K562 (cell line): ENCODE results near the gene SLC5A11. TPM values are rescaled to one million over a fixed set of nuclear protein-coding genes. Genes with fewer than 3 reads are reported as not detected.

Source experiments
- ATF1 ChIP-seq, 2 experiments: fragments of 450-650 bp in 1 of 2; IDR thresholded peaks; 2 replicates each; pipeline ENCODE4 v1.6.1; 2016; ENCODE audit warnings: missing compliant biosample characterization in 1 of 2, missing genetic modification characterization in 1 of 2
- BDP1 ChIP-seq: IDR thresholded peaks from 3 replicates; pipeline ENCODE4 v1.6.1; 2011; ENCODE audit not compliant: insufficient read length, insufficient read depth
- CHD1 ChIP-seq: fragments of 200-600 bp; sonication (generic); IDR thresholded peaks from one replicate; pipeline ENCODE4 v1.6.1; 2012; ENCODE audit warnings: mild to moderate bottlenecking, moderate library complexity, low read length, inconsistent platforms
- EP300 ChIP-seq: IDR thresholded peaks from 2 replicates; pipeline ENCODE4 v1.6.1; 2012; ENCODE audit warnings: low read length, improper control_type of control experiment
- ESRRB ChIP-seq: fragments of 250-450 bp; sonication (Bioruptor Pico); IDR thresholded peaks from 2 replicates; pipeline ENCODE4 v1.5.0; 2020; ENCODE audit warnings: mild to moderate bottlenecking, moderate library complexity, borderline replicate concordance
- HEY1 ChIP-seq: fragments of 250-450 bp; sonication (Bioruptor Pico); IDR thresholded peaks from 2 replicates; pipeline ENCODE4 v1.5.0; 2020; ENCODE audit warnings: mild to moderate bottlenecking, moderate library complexity, borderline replicate concordance
- HOXB6 ChIP-seq: fragments of 250-450 bp; sonication (Bioruptor Pico); IDR thresholded peaks from 2 replicates; pipeline ENCODE4 v1.5.1; 2022; ENCODE audit warnings: mild to moderate bottlenecking, borderline replicate concordance
- ILF3 ChIP-seq: fragments of 450-650 bp; IDR thresholded peaks from 2 replicates; pipeline ENCODE4 v1.6.1; 2018; ENCODE audit warnings: antibody characterized with exemption, mild to moderate bottlenecking, moderate library complexity, borderline replicate concordance
- NFIC ChIP-seq: fragments of 450-650 bp; IDR thresholded peaks from 2 replicates; pipeline ENCODE4 v1.6.1; 2017; ENCODE audit warnings: mild to moderate bottlenecking, inconsistent platforms
- PHB2 ChIP-seq: fragments of 450-650 bp; IDR thresholded peaks from 2 replicates; pipeline ENCODE4 v1.6.1; 2017; ENCODE audit warnings: low read depth
- PHTF2 ChIP-seq: fragments of 250-450 bp; sonication (Bioruptor Pico); IDR thresholded peaks from 2 replicates; pipeline ENCODE4 v1.5.0; 2021; ENCODE audit warnings: mild to moderate bottlenecking
- RBM25 ChIP-seq: fragments of 200-400 bp; formaldehyde crosslinking; IDR thresholded peaks from 2 replicates; pipeline ENCODE4 v1.6.1; 2018; ENCODE audit warnings: low read length, low read depth, moderate library complexity; ENCODE audit not compliant: severe bottlenecking
- RFX5 ChIP-seq: IDR thresholded peaks from 2 replicates; pipeline ENCODE4 v1.6.1; 2011; ENCODE audit warnings: low read depth, mild to moderate bottlenecking, improper control_type of control experiment, low read length
- SMARCA5 ChIP-seq: fragments of 450-650 bp; IDR thresholded peaks from 2 replicates; pipeline ENCODE4 v1.6.1; 2016
- SRSF1 ChIP-seq: fragments of 200-400 bp; formaldehyde crosslinking; IDR thresholded peaks from 2 replicates; pipeline ENCODE4 v1.6.1; 2017; ENCODE audit warnings: mild to moderate bottlenecking, low read depth, low read length, moderate library complexity
- TEAD2 ChIP-seq: fragments of 450-650 bp; IDR thresholded peaks from 2 replicates; pipeline ENCODE4 v1.6.1; 2016; ENCODE audit warnings: missing genetic modification characterization, control low read depth, missing compliant biosample characterization
- ZBTB1 ChIP-seq: sonication (generic); formaldehyde crosslinking; IDR thresholded peaks from 2 replicates; pipeline ENCODE4 v1.8.1; 2023; ENCODE audit warnings: missing genetic modification reagents, low read depth, mild to moderate bottlenecking, borderline replicate concordance
- ZBTB12 ChIP-seq: fragments of 250-450 bp; sonication (Bioruptor Pico); IDR thresholded peaks from 2 replicates; pipeline ENCODE4 v1.4.0; 2020
- ZBTB34 ChIP-seq: fragments of 250-450 bp; sonication (Bioruptor Pico); IDR thresholded peaks from 2 replicates; pipeline ENCODE4 v1.8.0; 2021; ENCODE audit warnings: mild to moderate bottlenecking, moderate library complexity
- ZNF263 ChIP-seq: sonication (generic); formaldehyde crosslinking; IDR thresholded peaks from 2 replicates; pipeline ENCODE4 v1.8.0; 2022; ENCODE audit warnings: mild to moderate bottlenecking, missing genetic modification reagents, borderline replicate concordance
- ZNF592 ChIP-seq: fragments of 450-650 bp; IDR thresholded peaks from 2 replicates; pipeline ENCODE4 v1.6.1; 2017; ENCODE audit warnings: antibody characterized with exemption, mild to moderate bottlenecking
- ZNF764 ChIP-seq: fragments of 250-450 bp; sonication (Bioruptor Pico); IDR thresholded peaks from 2 replicates; pipeline ENCODE4 v1.4.0; 2020; ENCODE audit warnings: low read depth, mild to moderate bottlenecking, moderate library complexity
- polyA plus RNA-seq, 8 experiments: library from polyadenylated mRNA; depleted of rRNA in 4 of 8; stranded (reverse) in 5 of 8; unstranded in 3 of 8; fragments of >200 nt; fragmentation: Nextera tagmentation in 2 of 8; fragmentation: Illumina TruSeq in 1 of 8; extraction: Ambion mirVana in 2 of 8; extraction: Trizol in 1 of 8; gene quantifications; 2 replicates each; pipeline versions ENCODE4 v1.2.1 to v1.2.3, GENCODE V29; 2011 to 2014; ENCODE audit warnings: inconsistent platforms in 1 of 8, missing spikeins in 1 of 8
- total RNA-seq, 7 experiments: library from RNA; depleted of rRNA in 6 of 7; stranded (reverse); fragments of >200 nt in 6 of 7; fragmentation: Illumina TruSeq in 2 of 7; extraction: Trizol in 2 of 7; gene quantifications; 2 replicates each; pipeline versions ENCODE4 v1.2.1 to v1.2.3, GENCODE V29; 2011 to 2021; ENCODE audit warnings: low replicate concordance in 1 of 7

The SLC5A11 gene
- total and polyA plus RNA-seq, 9 of the 15 experiments (the other 6 are each of a cell fraction or from before 2014, with no cell fraction given): 0.04 to 0.25 (median 0.11) TPM; not detected in 3

GRCh38 chr16:24838554-24839266 lies 7.1 kb upstream of the SLC5A11 start (continued):
- TF ChIP-seq ZNF592: 0 out of 2 replicates have a peak, but pooled peaks have one; percentile 37
- TF ChIP-seq EP300: peak; percentile 95
- TF ChIP-seq BDP1: no peak
- no peak for TF ChIP-seq ZNF764 (CRISPR knock-in tag)
- no peak for TF ChIP-seq ATF1 (CRISPR knock-in tag; IDR thresholded peaks at IDR 0.05)
- peak; percentile 36 for TF ChIP-seq ATF1 (tag; IDR thresholded peaks at IDR 0.05)
- TF ChIP-seq SRSF1: no peak
- no peak for TF ChIP-seq PHTF2 (CRISPR knock-in tag)
- no peak for TF ChIP-seq HEY1 (CRISPR knock-in tag)
- no peak for TF ChIP-seq CHD1
- no peak for TF ChIP-seq PHB2
- TF ChIP-seq NFIC: peak; percentile 78
- no peak for TF ChIP-seq ZBTB34
- TF ChIP-seq ZNF263 (CRISPR knock-in tag): no peak
- no peak for TF ChIP-seq HOXB6 (CRISPR knock-in tag)
- TF ChIP-seq ILF3: no peak
- no peak for TF ChIP-seq RBM25
- TF ChIP-seq TEAD2: no peak; the same call in 1 of the 2 replicates
- no peak for TF ChIP-seq ZBTB1 (CRISPR knock-in tag)
- no peak for TF ChIP-seq SMARCA5
- no peak for TF ChIP-seq ZBTB12 (CRISPR knock-in tag)
- no peak for TF ChIP-seq RFX5
- no peak for TF ChIP-seq ESRRB (CRISPR knock-in tag)
